HepG2 (cell line): ENCODE data around the gene RTP2. TPM values are rescaled to one million over a fixed set of nuclear protein-coding genes. Genes with fewer than 3 reads are reported as not detected.

Experiments used
- ATF7-NPFF ChIP-seq: sonication (generic); formaldehyde crosslinking; IDR thresholded peaks from 2 replicates; pipeline ENCODE4 v1.8.1; 2023; ENCODE audit warnings: mild to moderate bottlenecking, low read depth, missing genetic modification reagents, moderate library complexity
- CHD4 ChIP-seq: fragments of 200-600 bp; sonication (generic); IDR thresholded peaks from 2 replicates; pipeline ENCODE4 v1.7.0; 2017; ENCODE audit warnings: mild to moderate bottlenecking, low read length, borderline replicate concordance
- DNMT3B ChIP-seq: conservative IDR thresholded peaks from 2 replicates; pipeline ENCODE4 v1.6.1; 2016; ENCODE audit warnings: missing biosample characterization, control low read depth
- ERF ChIP-seq: IDR thresholded peaks from 2 replicates; pipeline ENCODE4 v1.6.1; 2018; ENCODE audit warnings: missing biosample characterization, missing genetic modification reagents
- FOXA3 ChIP-seq: IDR thresholded peaks from 2 replicates; pipeline ENCODE4 v1.6.1; 2016; ENCODE audit warnings: missing genetic modification reagents, missing compliant biosample characterization
- IKZF5 ChIP-seq: IDR thresholded peaks from 2 replicates; pipeline ENCODE4 v1.6.1; 2018; ENCODE audit warnings: missing genetic modification reagents, mild to moderate bottlenecking, missing compliant biosample characterization
- KMT2B ChIP-seq: IDR thresholded peaks from 2 replicates; pipeline ENCODE4 v1.6.1; 2016; ENCODE audit warnings: missing genetic modification reagents, missing compliant biosample characterization
- MEF2D ChIP-seq: sonication (generic); formaldehyde crosslinking; IDR thresholded peaks from 2 replicates; pipeline ENCODE4 v1.5.1; 2020; ENCODE audit warnings: mild to moderate bottlenecking, missing genetic modification reagents
- MTF2 ChIP-seq: sonication (generic); formaldehyde crosslinking; IDR thresholded peaks from 2 replicates; pipeline ENCODE4 v1.5.0; 2020; ENCODE audit warnings: missing genetic modification reagents, borderline replicate concordance
- MXD1 ChIP-seq: sonication (generic); formaldehyde crosslinking; IDR thresholded peaks from 2 replicates; pipeline ENCODE4 v1.4.0; 2020; ENCODE audit warnings: mild to moderate bottlenecking, missing genetic modification reagents
- PCBP2 ChIP-seq: fragments of 200-400 bp; formaldehyde crosslinking; optimal IDR thresholded peaks from 2 replicates; pipeline ENCODE3; 2018; ENCODE audit warnings: low read length, low read depth; ENCODE audit not compliant: poor library complexity, severe bottlenecking
- RBFOX2 ChIP-seq: fragments of 200-400 bp; formaldehyde crosslinking; IDR thresholded peaks from 2 replicates; pipeline ENCODE4 v1.6.1; 2017; ENCODE audit warnings: low read depth, mild to moderate bottlenecking, low read length
- ZC3H13 ChIP-seq: sonication (generic); formaldehyde crosslinking; IDR thresholded peaks from 2 replicates; pipeline ENCODE4 v1.8.1; 2023; ENCODE audit warnings: mild to moderate bottlenecking, missing genetic modification reagents, moderate library complexity
- ZHX1 ChIP-seq: sonication (generic); formaldehyde crosslinking; IDR thresholded peaks from 2 replicates; pipeline ENCODE4 v1.8.1; 2022; ENCODE audit warnings: low read depth, mild to moderate bottlenecking, missing genetic modification reagents
- ZMYM4 ChIP-seq: sonication (generic); formaldehyde crosslinking; IDR thresholded peaks from 2 replicates; pipeline ENCODE4 v1.8.1; 2023; ENCODE audit warnings: mild to moderate bottlenecking, missing genetic modification reagents
- ZNF251 ChIP-seq: sonication (generic); formaldehyde crosslinking; IDR thresholded peaks from 2 replicates; pipeline ENCODE4 v1.9.0; 2021; ENCODE audit warnings: mild to moderate bottlenecking, missing genetic modification reagents
- ZNF510 ChIP-seq: sonication (generic); formaldehyde crosslinking; IDR thresholded peaks from 2 replicates; pipeline ENCODE4 v1.4.0; 2020; ENCODE audit warnings: low read depth, mild to moderate bottlenecking, missing genetic modification reagents
- ZNF550 ChIP-seq: sonication (generic); formaldehyde crosslinking; IDR thresholded peaks from 2 replicates; pipeline ENCODE4 v1.4.0; 2020; ENCODE audit warnings: mild to moderate bottlenecking, missing genetic modification reagents, borderline replicate concordance
- ZNF577 ChIP-seq: sonication (generic); formaldehyde crosslinking; IDR thresholded peaks from 2 replicates; pipeline ENCODE4 v1.4.0; 2020; ENCODE audit warnings: mild to moderate bottlenecking, low read depth, missing genetic modification reagents, borderline replicate concordance
- ZNF598 ChIP-seq: sonication (generic); formaldehyde crosslinking; IDR thresholded peaks from 2 replicates; pipeline ENCODE4 v1.5.1; 2020; ENCODE audit warnings: mild to moderate bottlenecking, missing genetic modification reagents, borderline replicate concordance
- ZNF629 ChIP-seq: sonication (generic); formaldehyde crosslinking; conservative IDR thresholded peaks from 2 replicates; pipeline ENCODE4 v1.5.0; 2020; ENCODE audit warnings: missing genetic modification reagents
- ZNF660 ChIP-seq: sonication (generic); formaldehyde crosslinking; IDR thresholded peaks from 2 replicates; pipeline ENCODE4 v1.5.1; 2020; ENCODE audit warnings: mild to moderate bottlenecking, low read depth, missing genetic modification reagents, borderline replicate concordance
- ZNF766 ChIP-seq: sonication (generic); formaldehyde crosslinking; IDR thresholded peaks from 2 replicates; pipeline ENCODE4 v1.5.0; 2020; ENCODE audit warnings: missing genetic modification reagents, borderline replicate concordance
- ZNF784 ChIP-seq: sonication (generic); formaldehyde crosslinking; IDR thresholded peaks from 2 replicates; pipeline ENCODE4 v1.5.1; 2020; ENCODE audit warnings: missing genetic modification reagents, mild to moderate bottlenecking, borderline replicate concordance
- ZSCAN22 ChIP-seq: sonication (generic); formaldehyde crosslinking; IDR thresholded peaks from 2 replicates; pipeline ENCODE4 v1.4.0; 2020; ENCODE audit warnings: mild to moderate bottlenecking, missing genetic modification reagents
- polyA plus RNA-seq, 8 experiments: library from polyadenylated mRNA; depleted of rRNA in 3 of 8; stranded (reverse) in 7 of 8; unstranded in 1 of 8; fragments of >200 nt; fragmentation: Illumina TruSeq in 4 of 8; extraction: Trizol in 4 of 8; gene quantifications; 2 replicates each; pipeline versions ENCODE4 v1.2.1 to v1.2.3, GENCODE V29; 2011 to 2016; ENCODE audit warnings: low read depth in 4 of 8, missing spikeins in 1 of 8, mixed read lengths in 1 of 8; ENCODE audit not compliant: insufficient read depth in 1 of 8
- total RNA-seq, 5 experiments: library from RNA; depleted of rRNA; stranded (reverse); fragments of >200 nt; fragmentation: Illumina TruSeq; extraction: Trizol; gene quantifications; 2 replicates each; pipeline ENCODE4 v1.2.3, GENCODE V29; 2016; ENCODE audit warnings: low read depth in 1 of 5

RTP2 gene
- total and polyA plus RNA-seq, 2 of the 13 experiments (the other 11 are each of a cell fraction or from before 2014, with no cell fraction given) = not detected

- TF ChIP-seq ZNF766 (CRISPR knock-in tag) (peak; percentile 50; the same call in 1 of the 2 replicates), ZNF629 (CRISPR knock-in tag) (no peak), ZHX1 (CRISPR knock-in tag) (0 out of 2 replicates have a peak, but pooled peaks have one; percentile 23), ZC3H13 (peak; percentile 36; the same call in 1 of the 2 replicates), KMT2B (CRISPR knock-in tag) (peak; percentile 63; the same call in 1 of the 2 replicates), DNMT3B (CRISPR knock-in tag) (0 out of 2 replicates have a peak, but pooled peaks have one; percentile 37), FOXA3 (CRISPR knock-in tag) (0 out of 2 replicates have a peak, but pooled peaks have one; percentile 23), ZNF510 (CRISPR knock-in tag) (peak; percentile 48; the same call in 1 of the 2 replicates), PCBP2 (no peak), MTF2 (0 out of 2 replicates have a peak, but pooled peaks have one; percentile 28), IKZF5 (CRISPR knock-in tag) (0 out of 2 replicates have a peak, but pooled peaks have one; percentile 12), MEF2D (no peak), ZNF660 (CRISPR knock-in tag) (no peak), CHD4 (no peak), ATF7-NPFF (CRISPR knock-in tag) (peak; percentile 62; the same call in 1 of the 2 replicates), ERF (CRISPR knock-in tag) (peak; percentile 31; the same call in 1 of the 2 replicates), ZNF577 (no peak), MXD1 (0 out of 2 replicates have a peak, but pooled peaks have one; percentile 27), ZSCAN22 (CRISPR knock-in tag) (no peak), ZNF251 (CRISPR knock-in tag) (no peak), ZNF550 (CRISPR knock-in tag) (no peak), ZNF784 (CRISPR knock-in tag) (no peak), RBFOX2 (peak; percentile 84), ZNF598 (CRISPR knock-in tag) (no peak), ZMYM4 (CRISPR knock-in tag) (peak; percentile 76)
These were observed 37.4 kb upstream of the RTP2 start (continued) for GRCh38 chr3:187739561-187740332.
